ENCODE measurements around the gene EMC8. TPM values are rescaled to one million over a fixed set of nuclear protein-coding genes. Genes with fewer than 3 reads are reported as not detected.

Gene EMC8
- total and polyA plus RNA-seq, 2 experiments from 2014 or later: 51.1 to 69.4 TPM

DNA sequence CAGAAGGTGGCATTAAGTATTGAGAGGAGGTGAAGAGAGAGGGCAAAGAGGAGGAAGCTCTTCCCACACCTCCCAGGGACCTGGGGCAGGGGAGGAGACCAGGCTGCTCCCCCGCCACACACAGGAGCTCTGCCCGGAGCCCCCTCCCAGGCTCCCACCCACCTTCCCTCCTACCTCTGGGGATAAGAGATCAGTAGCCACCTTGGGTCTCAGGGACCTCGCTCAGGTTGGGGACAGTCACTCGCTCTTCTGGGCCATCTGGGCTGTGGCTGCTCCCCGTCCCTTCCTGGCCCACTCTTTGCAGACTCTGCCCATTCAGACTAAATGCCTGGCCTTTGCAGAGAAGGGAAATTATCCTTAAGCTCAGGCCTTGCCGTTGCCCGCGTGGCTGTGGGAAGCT, 33.6 kb downstream of the EMC8 start:
- H3K27me3 Mint-ChIP-seq (ENCODE audit: insufficient read depth, low read depth, poor library complexity): peaks cover 22% of the 10 kb centered on the region
- Histone ChIP-seq H3K27me3 (ENCODE audit: insufficient read depth) (no peaks in the 10 kb centered on the region), H2AFZ (no peak overlapping the region; the same call in 1 of the 2 replicates), H3K4me1 (ENCODE audit: insufficient read depth) (peaks cover 19% of the 10 kb centered on the region), H3K27ac (ENCODE audit: low read depth) (no peak overlapping the region), H3K36me3 (ENCODE audit: insufficient read depth) (no peaks in the 10 kb centered on the region), H3K4me2 (no peak overlapping the region), H3K4me3 (no peak overlapping the region), H4K20me1 (replicated peaks; ENCODE audit: insufficient read depth) (no peaks in the 10 kb centered on the region), H3K79me2 (replicated peaks; ENCODE audit: insufficient read depth) (no peaks in the 10 kb centered on the region), H3K9me2 (ENCODE audit: insufficient read depth) (no peaks in the 10 kb centered on the region), H3F3A (replicated peaks; ENCODE audit: low read depth) (0 out of 2 replicates have a peak, but pooled peaks cover 2% of the 10 kb centered on the region)
- no peak for TF ChIP-seq JUNB (IDR thresholded peaks at IDR 0.05; ENCODE audit: unreplicated experiment)
- TF ChIP-seq EZH2 (IDR thresholded peaks at IDR 0.05; ENCODE audit: low read depth, unreplicated experiment): no peak
- no peak for TF ChIP-seq NANOG (IDR thresholded peaks at IDR 0.05; ENCODE audit: borderline replicate concordance)
- TF ChIP-seq ZNF331 (CRISPR knock-in tag; IDR thresholded peaks at IDR 0.05; ENCODE audit: low read depth): no peak
- no peak for TF ChIP-seq POLR2AphosphoS5 (IDR thresholded peaks at IDR 0.05; ENCODE audit: low read depth)
- no peak for TF ChIP-seq EZH2phosphoT487 (IDR thresholded peaks at IDR 0.05; ENCODE audit: unreplicated experiment)
- H3K27ac Mint-ChIP-seq: no peak overlapping the region
- H3K36me3 Mint-ChIP-seq (ENCODE audit: low read depth): peaks cover 8% of the 10 kb centered on the region
- ATAC-seq (no peak), DNase-seq (ENCODE audit: low spot score) (no peak)
- no peak overlapping the region for H3K4me3 Mint-ChIP-seq
- peaks cover 28% of the 10 kb centered on the region for H3K4me1 Mint-ChIP-seq
- H3K9me3 Mint-ChIP-seq: no peaks in the 10 kb centered on the region; the same call in 2 of the 3 replicates

DNA sequence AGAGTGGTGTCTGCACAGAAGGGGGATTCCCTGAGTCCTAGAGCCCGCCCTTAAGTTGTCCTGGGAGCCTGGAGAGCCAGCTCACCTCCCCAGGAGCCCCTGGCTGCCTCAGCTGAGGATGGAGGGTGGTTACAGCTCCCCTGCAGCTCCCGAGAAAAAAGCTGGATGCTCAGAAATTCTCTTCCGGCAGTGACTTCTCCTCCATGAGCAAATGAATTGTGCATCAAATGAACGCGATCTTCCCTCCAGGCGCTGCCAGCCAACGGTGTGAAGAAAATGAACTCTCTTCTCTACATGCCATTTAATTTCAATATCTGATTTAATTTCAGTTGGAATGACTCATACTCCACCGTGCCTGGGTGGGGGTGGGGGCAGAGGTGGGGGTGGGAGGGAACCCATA, 34.1 kb downstream of the EMC8 start:
- no peak for DNase-seq (ENCODE audit: low spot score)
- Histone ChIP-seq H3K9me2 (ENCODE audit: insufficient read depth) (no peaks in the 10 kb centered on the region), H3K36me3 (ENCODE audit: insufficient read depth) (no peaks in the 10 kb centered on the region), H2AFZ (no peak overlapping the region), H3K27ac (ENCODE audit: low read depth) (no peak overlapping the region), H3K79me2 (replicated peaks; ENCODE audit: insufficient read depth) (no peaks in the 10 kb centered on the region), H3F3A (replicated peaks; ENCODE audit: low read depth) (0 out of 2 replicates have a peak, but pooled peaks cover 2% of the 10 kb centered on the region), H3K4me2 (no peak overlapping the region), H3K4me1 (ENCODE audit: insufficient read depth) (peaks cover 19% of the 10 kb centered on the region), H4K20me1 (replicated peaks; ENCODE audit: insufficient read depth) (no peaks in the 10 kb centered on the region), H3K4me3 (no peak overlapping the region), H3K27me3 (ENCODE audit: insufficient read depth) (no peaks in the 10 kb centered on the region)
- Mint-ChIP-seq H3K4me3 (no peak overlapping the region), H3K27me3 (ENCODE audit: insufficient read depth, low read depth, poor library complexity) (peaks cover 22% of the 10 kb centered on the region), H3K4me1 (peaks cover 28% of the 10 kb centered on the region), H3K36me3 (ENCODE audit: low read depth) (peaks cover 4% of the 10 kb centered on the region; the same call in 2 of the 3 replicates), H3K9me3 (no peaks in the 10 kb centered on the region; the same call in 2 of the 3 replicates), H3K27ac (no peak overlapping the region)
- no peak; the same call in 2 of the 3 replicates for ATAC-seq
- TF ChIP-seq, protein P1, sequence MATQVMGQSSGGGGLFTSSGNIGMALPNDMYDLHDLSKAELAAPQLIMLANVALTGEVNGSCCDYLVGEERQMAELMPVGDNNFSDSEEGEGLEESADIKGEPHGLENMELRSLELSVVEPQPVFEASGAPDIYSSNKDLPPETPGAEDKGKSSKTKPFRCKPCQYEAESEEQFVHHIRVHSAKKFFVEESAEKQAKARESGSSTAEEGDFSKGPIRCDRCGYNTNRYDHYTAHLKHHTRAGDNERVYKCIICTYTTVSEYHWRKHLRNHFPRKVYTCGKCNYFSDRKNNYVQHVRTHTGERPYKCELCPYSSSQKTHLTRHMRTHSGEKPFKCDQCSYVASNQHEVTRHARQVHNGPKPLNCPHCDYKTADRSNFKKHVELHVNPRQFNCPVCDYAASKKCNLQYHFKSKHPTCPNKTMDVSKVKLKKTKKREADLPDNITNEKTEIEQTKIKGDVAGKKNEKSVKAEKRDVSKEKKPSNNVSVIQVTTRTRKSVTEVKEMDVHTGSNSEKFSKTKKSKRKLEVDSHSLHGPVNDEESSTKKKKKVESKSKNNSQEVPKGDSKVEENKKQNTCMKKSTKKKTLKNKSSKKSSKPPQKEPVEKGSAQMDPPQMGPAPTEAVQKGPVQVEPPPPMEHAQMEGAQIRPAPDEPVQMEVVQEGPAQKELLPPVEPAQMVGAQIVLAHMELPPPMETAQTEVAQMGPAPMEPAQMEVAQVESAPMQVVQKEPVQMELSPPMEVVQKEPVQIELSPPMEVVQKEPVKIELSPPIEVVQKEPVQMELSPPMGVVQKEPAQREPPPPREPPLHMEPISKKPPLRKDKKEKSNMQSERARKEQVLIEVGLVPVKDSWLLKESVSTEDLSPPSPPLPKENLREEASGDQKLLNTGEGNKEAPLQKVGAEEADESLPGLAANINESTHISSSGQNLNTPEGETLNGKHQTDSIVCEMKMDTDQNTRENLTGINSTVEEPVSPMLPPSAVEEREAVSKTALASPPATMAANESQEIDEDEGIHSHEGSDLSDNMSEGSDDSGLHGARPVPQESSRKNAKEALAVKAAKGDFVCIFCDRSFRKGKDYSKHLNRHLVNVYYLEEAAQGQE (IDR thresholded peaks at IDR 0.05; ENCODE audit: unreplicated experiment): no peak
- TF ChIP-seq NANOG (IDR thresholded peaks at IDR 0.05; ENCODE audit: borderline replicate concordance) (no peak), EZH2phosphoT487 (IDR thresholded peaks at IDR 0.05; ENCODE audit: unreplicated experiment) (no peak), ZNF331 (CRISPR knock-in tag; IDR thresholded peaks at IDR 0.05; ENCODE audit: low read depth) (no peak), CREB1 (CRISPR knock-in tag; IDR thresholded peaks at IDR 0.05; ENCODE audit: low read depth) (no peak)
- TF ChIP-seq, protein P2, sequence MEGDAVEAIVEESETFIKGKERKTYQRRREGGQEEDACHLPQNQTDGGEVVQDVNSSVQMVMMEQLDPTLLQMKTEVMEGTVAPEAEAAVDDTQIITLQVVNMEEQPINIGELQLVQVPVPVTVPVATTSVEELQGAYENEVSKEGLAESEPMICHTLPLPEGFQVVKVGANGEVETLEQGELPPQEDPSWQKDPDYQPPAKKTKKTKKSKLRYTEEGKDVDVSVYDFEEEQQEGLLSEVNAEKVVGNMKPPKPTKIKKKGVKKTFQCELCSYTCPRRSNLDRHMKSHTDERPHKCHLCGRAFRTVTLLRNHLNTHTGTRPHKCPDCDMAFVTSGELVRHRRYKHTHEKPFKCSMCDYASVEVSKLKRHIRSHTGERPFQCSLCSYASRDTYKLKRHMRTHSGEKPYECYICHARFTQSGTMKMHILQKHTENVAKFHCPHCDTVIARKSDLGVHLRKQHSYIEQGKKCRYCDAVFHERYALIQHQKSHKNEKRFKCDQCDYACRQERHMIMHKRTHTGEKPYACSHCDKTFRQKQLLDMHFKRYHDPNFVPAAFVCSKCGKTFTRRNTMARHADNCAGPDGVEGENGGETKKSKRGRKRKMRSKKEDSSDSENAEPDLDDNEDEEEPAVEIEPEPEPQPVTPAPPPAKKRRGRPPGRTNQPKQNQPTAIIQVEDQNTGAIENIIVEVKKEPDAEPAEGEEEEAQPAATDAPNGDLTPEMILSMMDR (conservative IDR thresholded peaks at IDR 0.05; ENCODE audit: low read depth in 2 of 2): no peak
- TF ChIP-seq, protein P3, sequence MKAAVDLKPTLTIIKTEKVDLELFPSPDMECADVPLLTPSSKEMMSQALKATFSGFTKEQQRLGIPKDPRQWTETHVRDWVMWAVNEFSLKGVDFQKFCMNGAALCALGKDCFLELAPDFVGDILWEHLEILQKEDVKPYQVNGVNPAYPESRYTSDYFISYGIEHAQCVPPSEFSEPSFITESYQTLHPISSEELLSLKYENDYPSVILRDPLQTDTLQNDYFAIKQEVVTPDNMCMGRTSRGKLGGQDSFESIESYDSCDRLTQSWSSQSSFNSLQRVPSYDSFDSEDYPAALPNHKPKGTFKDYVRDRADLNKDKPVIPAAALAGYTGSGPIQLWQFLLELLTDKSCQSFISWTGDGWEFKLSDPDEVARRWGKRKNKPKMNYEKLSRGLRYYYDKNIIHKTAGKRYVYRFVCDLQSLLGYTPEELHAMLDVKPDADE (IDR thresholded peaks at IDR 0.05): no peak

All from GM23338 (cell line).